NCI-H1048 (cell line): ENCODE measurements around the gene ABCA5.
"Not testable (repeated sequence)": the region's sequence is repeated elsewhere in the genome, so short reads cannot be mapped to it uniquely, and the experiment has no call there.

ENCODE experiments used
- DNase-seq: peaks from one replicate; lab custom pipeline; 2025; lab: John Stamatoyannopoulos, UW

The ABCA5 gene

DNA sequence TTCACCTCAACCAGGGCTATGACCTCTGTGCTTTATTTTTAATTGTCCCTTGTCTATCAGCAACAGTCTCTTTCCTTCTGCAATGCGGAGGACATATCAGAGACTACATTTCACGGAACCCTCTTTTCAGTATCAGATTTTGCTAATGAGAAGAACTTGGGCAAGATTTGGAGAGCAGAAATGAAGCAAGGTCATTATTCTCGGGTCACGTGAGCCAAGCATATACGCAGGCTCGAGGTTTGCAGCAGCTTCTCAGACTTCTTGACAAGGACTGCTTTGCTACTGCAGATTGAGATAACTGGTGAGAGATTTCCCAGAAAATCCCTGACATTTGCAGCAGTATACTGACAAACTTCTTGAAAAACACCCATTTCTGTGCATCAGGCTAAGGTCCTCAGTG is 128.7 kb downstream of the ABCA5 start:
- DNase-seq: no peak

DNA sequence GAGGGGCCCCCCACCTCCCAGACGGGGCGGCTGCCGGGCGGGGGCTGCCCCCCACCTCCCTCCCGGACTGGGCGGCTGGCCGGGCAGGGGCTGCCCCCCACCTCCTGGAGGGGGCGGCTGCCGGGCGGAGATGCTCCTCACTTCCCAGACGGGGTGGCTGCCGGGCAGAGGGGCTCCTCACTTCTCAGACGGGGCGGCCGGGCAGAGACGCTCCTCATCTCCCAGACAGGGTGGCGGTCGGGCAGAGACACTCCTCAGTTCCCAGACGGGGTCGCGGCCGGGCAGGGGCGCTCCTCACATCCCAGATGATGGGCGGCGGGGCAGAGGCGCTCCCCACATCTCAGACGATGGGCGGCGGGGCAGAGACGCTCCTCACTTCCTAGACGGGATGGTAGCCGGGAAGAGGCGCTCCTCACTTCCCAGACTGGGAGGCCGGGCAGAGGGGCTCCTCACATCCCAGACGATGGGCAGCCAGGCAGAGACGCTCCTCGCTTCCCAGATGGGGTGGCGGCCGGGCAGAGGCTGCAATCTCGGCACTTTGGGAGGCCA is 130.8 kb downstream of the ABCA5 start:
- not testable (repeated sequence) for DNase-seq
